Measurements from ENCODE around the gene MARCHF10. TPM values are rescaled to one million over a fixed set of nuclear protein-coding genes. Genes with fewer than 3 reads are reported as not detected.
A peak's percentile ranks its signal among the peaks of the same experiment; 100 is the strongest.

MARCHF10 gene
- total RNA-seq, 1 donor from 2014 or later, result 0.51 TPM

- H3K27me3 Mint-ChIP-seq (ENCODE audit: insufficient read depth, low read depth), result no peaks in the 10 kb centered on the region
These were observed 144.8 kb downstream of the MARCHF10 start for GRCh38 chr17:62663304-62663703.

GRCh38 chr17:62662855-62663254 is 145.3 kb downstream of the MARCHF10 start:
- Mint-ChIP-seq H3K36me3 (peaks cover 18% of the 10 kb centered on the region), H3K27ac (peak overlapping the region; percentile 61), H3K9me3 (peaks cover 16% of the 10 kb centered on the region), H3K4me1 (peaks cover 9% of the 10 kb centered on the region), H3K4me3 (no peak overlapping the region), H3K27me3 (ENCODE audit: insufficient read depth, low read depth) (no peaks in the 10 kb centered on the region)
- peaks cover 4% of the 10 kb centered on the region for H3K9me3 ChIP-seq (ENCODE audit: low read depth)
- no peak overlapping the region for H3K4me2 ChIP-seq
- no peaks in the 10 kb centered on the region for H3K27me3 ChIP-seq
- H3K4me3 ChIP-seq, result no peak overlapping the region
- no peak for DNase-seq (ENCODE audit: low spot score)
- no peak overlapping the region for H3K9ac ChIP-seq
- H3K27ac ChIP-seq, result no peak overlapping the region
- H2AFZ ChIP-seq (replicated peaks), result no peak overlapping the region
- peaks cover 8% of the 10 kb centered on the region for H3K4me1 ChIP-seq
- H3K79me2 ChIP-seq (ENCODE audit: low read depth), result no peaks in the 10 kb centered on the region
- no peaks in the 10 kb centered on the region for H4K20me1 ChIP-seq (ENCODE audit: low read depth)
- TF ChIP-seq, protein P1, sequence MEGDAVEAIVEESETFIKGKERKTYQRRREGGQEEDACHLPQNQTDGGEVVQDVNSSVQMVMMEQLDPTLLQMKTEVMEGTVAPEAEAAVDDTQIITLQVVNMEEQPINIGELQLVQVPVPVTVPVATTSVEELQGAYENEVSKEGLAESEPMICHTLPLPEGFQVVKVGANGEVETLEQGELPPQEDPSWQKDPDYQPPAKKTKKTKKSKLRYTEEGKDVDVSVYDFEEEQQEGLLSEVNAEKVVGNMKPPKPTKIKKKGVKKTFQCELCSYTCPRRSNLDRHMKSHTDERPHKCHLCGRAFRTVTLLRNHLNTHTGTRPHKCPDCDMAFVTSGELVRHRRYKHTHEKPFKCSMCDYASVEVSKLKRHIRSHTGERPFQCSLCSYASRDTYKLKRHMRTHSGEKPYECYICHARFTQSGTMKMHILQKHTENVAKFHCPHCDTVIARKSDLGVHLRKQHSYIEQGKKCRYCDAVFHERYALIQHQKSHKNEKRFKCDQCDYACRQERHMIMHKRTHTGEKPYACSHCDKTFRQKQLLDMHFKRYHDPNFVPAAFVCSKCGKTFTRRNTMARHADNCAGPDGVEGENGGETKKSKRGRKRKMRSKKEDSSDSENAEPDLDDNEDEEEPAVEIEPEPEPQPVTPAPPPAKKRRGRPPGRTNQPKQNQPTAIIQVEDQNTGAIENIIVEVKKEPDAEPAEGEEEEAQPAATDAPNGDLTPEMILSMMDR (IDR thresholded peaks at IDR 0.05), result no peak
- TF ChIP-seq EZH2phosphoT487 (IDR thresholded peaks at IDR 0.05) (no peak), EZH2 (IDR thresholded peaks at IDR 0.05) (no peak)
- peaks cover 5% of the 10 kb centered on the region for H3F3A ChIP-seq (ENCODE audit: low read depth)
- no peaks in the 10 kb centered on the region for H3K36me3 ChIP-seq

More at GRCh38 chr17:62663304-62663703, 144.8 kb downstream of the MARCHF10 start:
- Histone ChIP-seq H3K4me3 (no peak overlapping the region), H3K4me2 (no peak overlapping the region), H3F3A (ENCODE audit: low read depth) (peaks cover under 1% of the 10 kb centered on the region), H3K4me1 (peaks cover 3% of the 10 kb centered on the region), H3K9me3 (ENCODE audit: low read depth) (peaks cover 4% of the 10 kb centered on the region), H3K27me3 (no peaks in the 10 kb centered on the region), H3K9ac (no peak overlapping the region), H3K79me2 (ENCODE audit: low read depth) (no peaks in the 10 kb centered on the region), H2AFZ (replicated peaks) (no peak overlapping the region), H3K27ac (no peak overlapping the region), H4K20me1 (ENCODE audit: low read depth) (no peaks in the 10 kb centered on the region), H3K36me3 (no peaks in the 10 kb centered on the region)
- peaks cover 18% of the 10 kb centered on the region for H3K36me3 Mint-ChIP-seq
- H3K4me3 Mint-ChIP-seq, result no peak overlapping the region
- H3K4me1 Mint-ChIP-seq, result peaks cover 6% of the 10 kb centered on the region
- TF ChIP-seq, protein P1 (IDR thresholded peaks at IDR 0.05), result no peak
- TF ChIP-seq EZH2phosphoT487 (IDR thresholded peaks at IDR 0.05) (no peak), EZH2 (IDR thresholded peaks at IDR 0.05) (no peak)
- peaks cover 16% of the 10 kb centered on the region for H3K9me3 Mint-ChIP-seq
- no peak for DNase-seq (ENCODE audit: low spot score)
- H3K27ac Mint-ChIP-seq, result no peak overlapping the region

- Mint-ChIP-seq H3K27ac (no peak overlapping the region), H3K9me3 (peaks cover 19% of the 10 kb centered on the region), H3K4me1 (peaks cover 23% of the 10 kb centered on the region), H3K27me3 (ENCODE audit: insufficient read depth, low read depth) (no peaks in the 10 kb centered on the region), H3K36me3 (peaks cover 19% of the 10 kb centered on the region), H3K4me3 (no peak overlapping the region)
- H3K36me3 ChIP-seq, result no peaks in the 10 kb centered on the region
- H3F3A ChIP-seq (ENCODE audit: low read depth), result peaks cover 19% of the 10 kb centered on the region
- H3K4me1 ChIP-seq, result peaks cover 20% of the 10 kb centered on the region
- no peaks in the 10 kb centered on the region for H3K27me3 ChIP-seq
- H3K79me2 ChIP-seq (ENCODE audit: low read depth), result no peaks in the 10 kb centered on the region
- H3K4me3 ChIP-seq, result no peak overlapping the region
- no peak overlapping the region for H3K27ac ChIP-seq
- H4K20me1 ChIP-seq (ENCODE audit: low read depth), result no peaks in the 10 kb centered on the region
- no peak overlapping the region for H2AFZ ChIP-seq (replicated peaks)
- no peak overlapping the region for H3K4me2 ChIP-seq
- no peak overlapping the region for H3K9ac ChIP-seq
- TF ChIP-seq, protein P1 (IDR thresholded peaks at IDR 0.05), result no peak
- TF ChIP-seq EZH2phosphoT487 (IDR thresholded peaks at IDR 0.05) (no peak), EZH2 (IDR thresholded peaks at IDR 0.05) (no peak)
- no peak for DNase-seq (ENCODE audit: low spot score)
- peaks cover 4% of the 10 kb centered on the region for H3K9me3 ChIP-seq (ENCODE audit: low read depth)
These were observed 146.8 kb downstream of the MARCHF10 start for GRCh38 chr17:62661337-62661736.

Data from neural progenitor cell (in vitro differentiated cells).